ENCODE measurements around the gene HEPN1. TPM values are rescaled to one million over a fixed set of nuclear protein-coding genes. Genes with fewer than 3 reads are reported as not detected.

HEPN1 gene
- total and polyA plus RNA-seq, 2 of the 4 experiments (the other 2 are of a cell fraction), result not detected

GRCh38 chr11:124892750-124893454 is 26.1 kb upstream of the HEPN1 start:
- no peak overlapping the region for H2BK15ac ChIP-seq (ENCODE audit: low read depth, low read length)
- no peak overlapping the region for H3K56ac ChIP-seq (ENCODE audit: extremely low read depth, insufficient read depth, low read length)
- dilution Hi-C loops (cut with HindIII; ENCODE audit: low sequenced_read_pairs, unreplicated experiment), result no loop called here
- H2BK20ac ChIP-seq (ENCODE audit: low read depth, low read length), result no peak overlapping the region
- no peak overlapping the region for H3K18ac ChIP-seq (ENCODE audit: low read depth, low read length)
- no peak overlapping the region for H3K4ac ChIP-seq (ENCODE audit: low read depth, low read length)
- no peak overlapping the region for H3K23ac ChIP-seq (ENCODE audit: low read depth, low read length)
- H2BK5ac ChIP-seq (ENCODE audit: low read depth, low read length, poor library complexity, severe bottlenecking), result no peak overlapping the region
- no peak overlapping the region for H2AK9ac ChIP-seq (replicated peaks; ENCODE audit: low read depth, low read length, poor library complexity)
- H3K4me3 ChIP-seq (ENCODE audit: insufficient read depth, low read depth, low read length), result no peak overlapping the region
- H3K9ac ChIP-seq (ENCODE audit: low read depth, low read length), result no peak overlapping the region
- ATAC-seq (ENCODE audit: low read depth) (no peak), DNase-seq (no peak)
- no peak overlapping the region for H3K27ac ChIP-seq (ENCODE audit: insufficient read depth, low read length)
- H3K14ac ChIP-seq (replicated peaks; ENCODE audit: low read depth, low read length), result no peak overlapping the region
- peaks cover 13% of the 10 kb centered on the region for H3K4me1 ChIP-seq (ENCODE audit: control insufficient read depth, insufficient read depth, low read length)
- peaks cover 15% of the 10 kb centered on the region for H3K9me1 ChIP-seq (ENCODE audit: insufficient read depth, low read length)
- no peak overlapping the region for H4K5ac ChIP-seq (ENCODE audit: low read depth, low read length)
- ChIA-PET POLR2A (ENCODE audit: unreplicated experiment) (no interaction called here), CTCF (no interaction called here)
- no peaks in the 10 kb centered on the region for H3K36me3 ChIP-seq (ENCODE audit: control insufficient read depth, insufficient read depth, low read length)
- no peak overlapping the region for H3K4me2 ChIP-seq (ENCODE audit: low read depth, low read length)
- TF ChIP-seq BHLHE40 (IDR thresholded peaks at IDR 0.05; ENCODE audit: low read depth, low read length) (no peak), NFE2L2 (IDR thresholded peaks at IDR 0.05; ENCODE audit: low read depth, low read length) (no peak), RFX5 (IDR thresholded peaks at IDR 0.05; ENCODE audit: low read depth, low read length) (no peak), CHD1 (IDR thresholded peaks at IDR 0.05; ENCODE audit: low read depth, low read length) (no peak), MAZ (IDR thresholded peaks at IDR 0.05; ENCODE audit: borderline replicate concordance, low read depth, low read length) (no peak), USF2 (IDR thresholded peaks at IDR 0.05; ENCODE audit: low read depth, low read length) (no peak)
- H2AK5ac ChIP-seq (ENCODE audit: low read depth, low read length), result no peak overlapping the region
- no peaks in the 10 kb centered on the region for H4K20me1 ChIP-seq (ENCODE audit: insufficient read depth, low read length)
- H2AFZ ChIP-seq (replicated peaks; ENCODE audit: low read length, poor library complexity), result no peak overlapping the region
- BruUV-seq (replicated peaks), result no TSS peak
- in situ Hi-C loops (cut with MboI; ENCODE audit: low sequenced_read_pairs), result no loop called here
- H4K8ac ChIP-seq (ENCODE audit: low read depth in 2 of 2, low read length in 2 of 2), result no peak overlapping the region
- H3K79me1 ChIP-seq (ENCODE audit: low read depth in 1 of 2, low read length in 2 of 2), result peaks cover 0 to 3% of the 10 kb centered on the region in 2 experiments; a peak in 1 of 4 replicates
- intact Hi-C loops (cut with micrococcal nuclease), result no loop called here
- no peaks in the 10 kb centered on the region for H3K9me3 ChIP-seq (ENCODE audit: control insufficient read depth, insufficient read depth, low read length)
- no peaks in the 10 kb centered on the region for H3K27me3 ChIP-seq (ENCODE audit: control insufficient read depth, insufficient read depth, low read length)
- WGBS, 2 experiments (ENCODE audit: extremely low coverage in 2 of 2, insufficient read length in 1 of 2), result 98% methylated on average over 6 of the region's 9 CpGs; no CpG with 5 or more reads in 1 of the 2 experiments
- H2BK120ac ChIP-seq (ENCODE audit: low read depth, low read length), result no peak overlapping the region
- H4K91ac ChIP-seq (ENCODE audit: insufficient read depth, low read depth, low read length), result no peak overlapping the region; the same call in 1 of the 2 replicates

All from IMR-90 (cell line).